ENCODE data around the gene PTX3. TPM values are rescaled to one million over a fixed set of nuclear protein-coding genes. Genes with fewer than 3 reads are reported as not detected.

Gene PTX3
- total RNA-seq, 1 experiment from 2014 or later, result 2.9 TPM

DNA sequence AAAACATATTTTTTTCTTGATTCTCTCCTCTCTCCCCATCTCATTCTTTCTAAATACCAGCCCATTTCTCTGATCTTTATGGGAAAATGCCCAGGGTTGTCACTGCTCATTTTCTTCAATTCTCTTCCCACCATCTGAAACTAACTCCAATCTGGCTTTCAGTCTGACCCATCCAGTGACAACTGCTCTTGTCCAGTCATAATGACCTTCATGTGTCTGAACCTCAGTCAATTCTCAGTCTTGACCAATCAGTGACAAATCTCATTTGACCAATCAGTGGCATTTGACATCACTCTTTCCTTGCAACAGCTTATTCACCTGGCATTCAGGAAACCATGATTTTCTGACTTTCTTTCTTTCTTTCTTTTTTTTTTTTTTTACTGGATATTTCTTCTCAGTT lies 51.5 kb downstream of the PTX3 start:
- Mint-ChIP-seq H3K9me3 (ENCODE audit: low read depth, unreplicated experiment) (no peaks in the 10 kb centered on the region), H3K36me3 (ENCODE audit: insufficient read depth, unreplicated experiment) (peaks cover 1% of the 10 kb centered on the region), H3K4me1 (ENCODE audit: low read depth, unreplicated experiment) (peaks cover 6% of the 10 kb centered on the region), H3K27me3 (ENCODE audit: unreplicated experiment) (no peaks in the 10 kb centered on the region), H3K4me3 (ENCODE audit: low read depth, unreplicated experiment) (no peak overlapping the region), H3K27ac (ENCODE audit: unreplicated experiment) (no peak overlapping the region)
- BruUV-seq (replicated peaks), result no TSS peak
- intact Hi-C loops (cut with micrococcal nuclease; ENCODE audit: unreplicated experiment), result no loop called here
- no peak for DNase-seq
- no peak for TF ChIP-seq CTCF (IDR thresholded peaks at IDR 0.05; ENCODE audit: unreplicated experiment)
- CTCF ChIA-PET, result interaction anchor here (0.6 to 0.7 kb wide), 2 partner anchors 11 to 55 kb away, joined by 3 to 5 read pairs; no protein-coding TSS in a partner anchor

DNA sequence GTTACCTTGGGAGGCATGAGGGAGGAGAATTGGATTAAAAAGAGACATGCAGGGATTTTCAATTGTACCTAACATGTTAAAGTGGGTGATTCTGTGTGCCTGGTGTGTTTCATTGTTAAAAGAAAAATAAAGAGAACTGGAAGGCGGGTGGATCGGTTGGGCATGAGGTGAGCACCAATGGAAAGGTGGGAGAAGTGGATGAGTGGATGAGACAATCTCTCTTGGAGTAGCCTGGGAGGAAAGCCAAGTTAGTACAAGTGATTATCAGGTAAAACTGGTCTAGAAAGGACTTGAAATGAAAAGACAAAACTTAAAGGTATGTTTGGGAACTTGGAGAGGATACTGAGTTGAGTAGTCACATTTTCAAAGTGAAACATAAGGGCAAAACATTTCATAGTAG lies 54.5 kb downstream of the PTX3 start:
- Mint-ChIP-seq H3K9me3 (ENCODE audit: low read depth, unreplicated experiment) (no peaks in the 10 kb centered on the region), H3K4me3 (ENCODE audit: low read depth, unreplicated experiment) (no peak overlapping the region), H3K27me3 (ENCODE audit: unreplicated experiment) (no peaks in the 10 kb centered on the region), H3K27ac (ENCODE audit: unreplicated experiment) (no peak overlapping the region), H3K36me3 (ENCODE audit: insufficient read depth, unreplicated experiment) (peaks cover 13% of the 10 kb centered on the region), H3K4me1 (ENCODE audit: low read depth, unreplicated experiment) (peaks cover 31% of the 10 kb centered on the region)
- DNase-seq, result no peak
- no peak for TF ChIP-seq CTCF (IDR thresholded peaks at IDR 0.05; ENCODE audit: unreplicated experiment)
- intact Hi-C loops (cut with micrococcal nuclease; ENCODE audit: unreplicated experiment), result loop anchor here (5.0 kb wide), 2 partner anchors 44 to 139 kb away; no protein-coding TSS in a partner anchor
- CTCF ChIA-PET, result no interaction called here
- no TSS peak for BruUV-seq (replicated peaks)

Other genes with a start within 250 kb of the PTX3 start
- gene VEPH1, start 66.6 kb downstream of the PTX3 start, total RNA-seq (2022), result 26.0 and 35.1 TPM in 2 replicates

All from Calu3 (cell line).